MV-4-11 (cell line): ENCODE data around the gene ZNF81.
"Not testable (repeated sequence)": the region's sequence is repeated elsewhere in the genome, so short reads cannot be mapped to it uniquely, and the experiment has no call there.

Experiments
- DNase-seq: peaks from one replicate; lab custom pipeline; 2025; lab: John Stamatoyannopoulos, UW

ZNF81 gene

GRCh38 chrX:47844117-47844516 lies 7.4 kb downstream of the ZNF81 start:
- no peak for DNase-seq

- DNase-seq, result no peak
Observed at GRCh38 chrX:47846040-47846439, 9.3 kb downstream of the ZNF81 start.

- no peak for DNase-seq
Observed at GRCh38 chrX:47849778-47850177, 13.1 kb downstream of the ZNF81 start.

- DNase-seq, result not testable (repeated sequence)
Observed at GRCh38 chrX:47850389-47850788, 13.7 kb downstream of the ZNF81 start.

GRCh38 chrX:47850901-47851300 lies 14.2 kb downstream of the ZNF81 start:
- no peak for DNase-seq

GRCh38 chrX:47854474-47854873 lies 17.8 kb downstream of the ZNF81 start:
- DNase-seq, result no peak

GRCh38 chrX:47859686-47860085 lies 23.0 kb downstream of the ZNF81 start:
- DNase-seq, result no peak

- DNase-seq, result no peak
Observed at GRCh38 chrX:47862680-47863079, 26.0 kb downstream of the ZNF81 start.

- no peak for DNase-seq
Observed at GRCh38 chrX:47863187-47863586, 26.5 kb downstream of the ZNF81 start.

GRCh38 chrX:47864300-47864699 lies 27.6 kb downstream of the ZNF81 start:
- DNase-seq, result no peak

- no peak for DNase-seq
Observed at GRCh38 chrX:47864785-47865184, 28.1 kb downstream of the ZNF81 start.

GRCh38 chrX:47873123-47873522 lies 36.4 kb downstream of the ZNF81 start:
- no peak for DNase-seq

GRCh38 chrX:47877327-47877726 lies 40.6 kb downstream of the ZNF81 start:
- DNase-seq, result no peak

- no peak for DNase-seq
Observed at GRCh38 chrX:47878198-47878597, 41.5 kb downstream of the ZNF81 start.

- DNase-seq, result no peak
Observed at GRCh38 chrX:47879463-47879862, 42.8 kb downstream of the ZNF81 start.

- no peak for DNase-seq
Observed at GRCh38 chrX:47880927-47881326, 44.2 kb downstream of the ZNF81 start.

- DNase-seq, result no peak
Observed at GRCh38 chrX:47885501-47885900, 48.8 kb downstream of the ZNF81 start.

- no peak for DNase-seq
Observed at GRCh38 chrX:47898024-47898423, 61.3 kb downstream of the ZNF81 start.

- peak; percentile 63 for DNase-seq
Observed at GRCh38 chrX:47900833-47901232, 64.1 kb downstream of the ZNF81 start.

- no peak for DNase-seq
Observed at GRCh38 chrX:47902161-47902560, 65.5 kb downstream of the ZNF81 start.

- DNase-seq, result no peak
Observed at GRCh38 chrX:47915886-47916493, 79.3 kb downstream of the ZNF81 start.

- no peak for DNase-seq
Observed at GRCh38 chrX:47918274-47918673, 81.6 kb downstream of the ZNF81 start.

- DNase-seq, result peak; percentile 51
Observed at GRCh38 chrX:47927212-47927611, 90.5 kb downstream of the ZNF81 start.

- DNase-seq, result not testable (repeated sequence)
Observed at GRCh38 chrX:47931970-47932369, 95.3 kb downstream of the ZNF81 start.

GRCh38 chrX:47933946-47934345 lies 97.2 kb downstream of the ZNF81 start:
- no peak for DNase-seq
